Spinal cord (tissue), 10 donors: ENCODE data around the gene ATP8B3. TPM values are rescaled to one million over a fixed set of nuclear protein-coding genes. Genes with fewer than 3 reads are reported as not detected.

Experiments used
- DNase-seq, 6 donors: peaks; one replicate each; pipeline versions ENCODE4 v3.0.0 to v3.0.0-alpha.2; 2013 to 2015; ENCODE audit warnings: low spot score in 6 of 6, low read depth in 4 of 6
- H3K27ac ChIP-seq: one replicate; pipeline ENCODE4 v1.5.1; 2013; ENCODE audit warnings: low read depth, low read length, control low read depth
- H3K27me3 ChIP-seq: one replicate; pipeline ENCODE4 v1.6.1; 2013; ENCODE audit warnings: low read length; ENCODE audit not compliant: control insufficient read depth, insufficient read depth
- H3K36me3 ChIP-seq: one replicate; pipeline ENCODE4 v1.6.1; 2013; ENCODE audit warnings: low read length; ENCODE audit not compliant: control insufficient read depth, insufficient read depth
- H3K4me1 ChIP-seq: one replicate; pipeline ENCODE4 v1.6.1; 2013; ENCODE audit warnings: low read length; ENCODE audit not compliant: control insufficient read depth, insufficient read depth
- H3K4me3 ChIP-seq: one replicate; pipeline ENCODE4 v1.5.1; 2013; ENCODE audit warnings: low read depth, low read length, control low read depth
- H3K9me3 ChIP-seq: one replicate; pipeline ENCODE4 v1.6.1; 2013; ENCODE audit warnings: low read length; ENCODE audit not compliant: control insufficient read depth, insufficient read depth
- WGBS: methylation state at CpG from one replicate; pipeline ENCODE4 v1.1.5; 2013; ENCODE audit warnings: missing lambda C conversion rate; ENCODE audit not compliant: insufficient coverage; 5-methylcytosine and 5-hydroxymethylcytosine counted together
- polyA plus RNA-seq, 2 donors: library from polyadenylated mRNA; unstranded; fragments of 120-200 nt; gene quantifications; one replicate each; pipeline ENCODE4 v1.2.1, GENCODE V29; 2013; ENCODE audit not compliant: insufficient read length in 2 of 2
- total RNA-seq, 2 donors: library from RNA; depleted of rRNA in 1 of 2; stranded (reverse); fragments of 120-200 nt in 1 of 2; fragments of >200 nt in 1 of 2; gene quantifications; one replicate each; pipeline versions ENCODE4 v1.2.3 to v1.2.4, GENCODE V29; 2013 to 2014
- donor health status: healthy.

ATP8B3 gene
- total and polyA plus RNA-seq, 4 donors, result 1.0 to 2.1 (median 1.4) TPM

- H3K4me3 ChIP-seq, result peak overlapping the region; percentile 31
- peaks cover 31% of the 10 kb centered on the region for H3K36me3 ChIP-seq
- H3K27me3 ChIP-seq, result no peaks in the 10 kb centered on the region
- peaks cover 63% of the 10 kb centered on the region for H3K4me1 ChIP-seq
- H3K9me3 ChIP-seq, result no peaks in the 10 kb centered on the region
- peak overlapping the region; percentile 67 for H3K27ac ChIP-seq
- 6% methylated on average over 62 of the region's 66 CpGs for WGBS
- DNase-seq, result peak in 2 of 6 donors; percentile 74 to 82
Observed at GRCh38 chr19:1851654-1852580, 39.8 kb upstream of the ATP8B3 start.

- H3K27me3 ChIP-seq, result no peaks in the 10 kb centered on the region
- no peak overlapping the region for H3K27ac ChIP-seq
- H3K4me1 ChIP-seq, result peaks cover 64% of the 10 kb centered on the region
- WGBS, result 52% methylated on average over 29 of the region's 31 CpGs
- no peaks in the 10 kb centered on the region for H3K9me3 ChIP-seq
- H3K36me3 ChIP-seq, result peaks cover 31% of the 10 kb centered on the region
- no peak for DNase-seq
- H3K4me3 ChIP-seq, result no peak overlapping the region
Observed at GRCh38 chr19:1850809-1851653, 39.0 kb upstream of the ATP8B3 start.

GRCh38 chr19:1849886-1850398 lies 37.9 kb upstream of the ATP8B3 start:
- no peak for DNase-seq
- no peak overlapping the region for H3K4me3 ChIP-seq
- WGBS, result 90% methylated on average over 7 of the region's 10 CpGs
- peaks cover 40% of the 10 kb centered on the region for H3K36me3 ChIP-seq
- no peaks in the 10 kb centered on the region for H3K9me3 ChIP-seq
- H3K4me1 ChIP-seq, result peaks cover 58% of the 10 kb centered on the region
- H3K27ac ChIP-seq, result no peak overlapping the region
- no peaks in the 10 kb centered on the region for H3K27me3 ChIP-seq

- no peak overlapping the region for H3K4me3 ChIP-seq
- DNase-seq, result no peak
- no peaks in the 10 kb centered on the region for H3K27me3 ChIP-seq
- H3K27ac ChIP-seq, result no peak overlapping the region
- H3K4me1 ChIP-seq, result peaks cover 59% of the 10 kb centered on the region
- H3K9me3 ChIP-seq, result no peaks in the 10 kb centered on the region
- peaks cover 40% of the 10 kb centered on the region for H3K36me3 ChIP-seq
- WGBS, result 13% methylated on average over 1 of the region's 5 CpGs
Observed at GRCh38 chr19:1849132-1849474, 37.0 kb upstream of the ATP8B3 start.

GRCh38 chr19:1848399-1849131 lies 36.5 kb upstream of the ATP8B3 start, which contains the start of gene REXO1:
REXO1 (minus strand) TSS chr19:1848483; CDS start chr19:1848358, 125 bp downstream.
- peak within 1 kb of the TSS; percentile 75 for H3K4me3 ChIP-seq
- H3K27me3 ChIP-seq, result no peaks in the 10 kb centered on the region
- H3K9me3 ChIP-seq, result no peaks in the 10 kb centered on the region
- peaks cover 62% of the 10 kb centered on the region for H3K4me1 ChIP-seq
- H3K27ac ChIP-seq, result peak within 1 kb of the TSS; percentile 93
- H3K36me3 ChIP-seq, result peaks cover 40% of the 10 kb centered on the region
- under 1% methylated on average over 59 of the region's 60 CpGs for WGBS
- DNase-seq, result peak; percentile 87 to 98 (median 92)

- under 1% methylated on average over 72 of the region's 72 CpGs for WGBS
Observed at GRCh38 chr19:1847684-1848398, 35.8 kb upstream of the ATP8B3 start.

GRCh38 chr19:1847348-1847683 lies 35.2 kb upstream of the ATP8B3 start:
- H3K4me1 ChIP-seq, result peaks cover 61% of the 10 kb centered on the region
- WGBS, result 21% methylated on average over 12 of the region's 12 CpGs
- no peaks in the 10 kb centered on the region for H3K27me3 ChIP-seq
- DNase-seq, result no peak
- H3K9me3 ChIP-seq, result no peaks in the 10 kb centered on the region
- no peak overlapping the region for H3K27ac ChIP-seq
- H3K4me3 ChIP-seq, result peak overlapping the region; percentile 75
- peaks cover 43% of the 10 kb centered on the region for H3K36me3 ChIP-seq

More at GRCh38 chr19:1847684-1848398, 35.8 kb upstream of the ATP8B3 start:
- H3K36me3 ChIP-seq, result peaks cover 41% of the 10 kb centered on the region
- peak overlapping the region; percentile 40 for H3K27ac ChIP-seq
- no peaks in the 10 kb centered on the region for H3K9me3 ChIP-seq
- H3K27me3 ChIP-seq, result no peaks in the 10 kb centered on the region
- H3K4me1 ChIP-seq, result peaks cover 63% of the 10 kb centered on the region
- peak overlapping the region; percentile 75 for H3K4me3 ChIP-seq
- DNase-seq, result peak in 2 of 6 donors; percentile 6 to 30

GRCh38 chr19:1846517-1847204 lies 34.6 kb upstream of the ATP8B3 start:
- no peak for DNase-seq
- WGBS, result 94% methylated on average over 28 of the region's 29 CpGs
- Histone ChIP-seq H3K36me3 (peaks cover 47% of the 10 kb centered on the region), H3K27me3 (no peaks in the 10 kb centered on the region), H3K27ac (no peak overlapping the region), H3K9me3 (no peaks in the 10 kb centered on the region), H3K4me1 (peaks cover 58% of the 10 kb centered on the region), H3K4me3 (no peak overlapping the region)
